IPS DF 19.7 (cell line): Measurements from ENCODE around the gene CXCL8.
"Not testable (repeated sequence)": the region's sequence is repeated elsewhere in the genome, so short reads cannot be mapped to it uniquely, and the experiment has no call there.

Source experiments
- DNase-seq: peaks from one replicate; pipeline ENCODE4 v3.0.0-alpha.2; 2013; ENCODE audit warnings: low read depth, low spot score

Gene CXCL8

DNA sequence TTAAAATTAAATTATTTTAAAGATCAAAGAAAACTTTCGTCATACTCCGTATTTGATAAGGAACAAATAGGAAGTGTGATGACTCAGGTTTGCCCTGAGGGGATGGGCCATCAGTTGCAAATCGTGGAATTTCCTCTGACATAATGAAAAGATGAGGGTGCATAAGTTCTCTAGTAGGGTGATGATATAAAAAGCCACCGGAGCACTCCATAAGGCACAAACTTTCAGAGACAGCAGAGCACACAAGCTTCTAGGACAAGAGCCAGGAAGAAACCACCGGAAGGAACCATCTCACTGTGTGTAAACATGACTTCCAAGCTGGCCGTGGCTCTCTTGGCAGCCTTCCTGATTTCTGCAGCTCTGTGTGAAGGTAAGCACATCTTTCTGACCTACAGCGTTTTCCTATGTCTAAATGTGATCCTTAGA, at the start of gene CXCL8:
Gene CXCL8, plus strand, starts transcription at position 217 of the 426 bp plus-strand sequence. Its CDS starts 90 bp downstream, at position 307.
- no peak for DNase-seq

DNA sequence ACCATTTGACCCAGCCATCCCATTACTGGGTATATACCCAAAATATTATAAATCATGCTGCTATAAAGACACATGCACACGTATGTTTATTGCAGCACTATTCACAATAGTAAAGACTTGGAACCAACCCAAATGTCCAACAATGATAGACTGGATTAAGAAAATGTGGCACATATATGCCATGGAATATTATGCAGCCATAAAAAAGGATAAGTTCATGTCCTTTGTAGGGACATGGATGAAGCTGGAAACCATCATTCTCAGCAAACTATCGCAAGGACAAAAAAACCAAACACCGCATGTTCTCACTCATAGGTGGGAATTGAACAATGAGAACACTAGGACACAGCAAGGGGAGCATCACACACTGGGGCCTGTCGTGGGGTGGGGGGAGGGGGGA, 49.2 kb upstream of the CXCL8 start:
- DNase-seq, result not testable (repeated sequence)

DNA sequence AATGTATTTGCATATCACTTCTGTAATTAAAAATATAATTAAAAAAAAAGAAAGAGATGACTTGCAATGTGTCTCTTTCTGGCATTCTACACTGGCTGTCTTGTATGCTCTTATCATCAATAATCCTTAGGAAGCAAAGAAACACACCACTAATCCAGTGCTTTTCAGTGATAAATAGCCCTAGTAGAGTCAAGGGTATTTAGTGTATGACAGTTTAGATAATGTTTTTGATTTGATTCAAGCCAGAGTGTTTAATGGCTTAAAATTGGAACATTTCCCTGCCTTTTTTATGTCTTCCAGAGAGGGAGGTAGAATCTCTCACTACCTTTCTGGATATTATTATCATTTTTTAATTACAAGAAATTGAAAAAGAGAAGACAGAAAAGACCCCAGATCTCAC, 48.6 kb upstream of the CXCL8 start:
- DNase-seq, result no peak

DNA sequence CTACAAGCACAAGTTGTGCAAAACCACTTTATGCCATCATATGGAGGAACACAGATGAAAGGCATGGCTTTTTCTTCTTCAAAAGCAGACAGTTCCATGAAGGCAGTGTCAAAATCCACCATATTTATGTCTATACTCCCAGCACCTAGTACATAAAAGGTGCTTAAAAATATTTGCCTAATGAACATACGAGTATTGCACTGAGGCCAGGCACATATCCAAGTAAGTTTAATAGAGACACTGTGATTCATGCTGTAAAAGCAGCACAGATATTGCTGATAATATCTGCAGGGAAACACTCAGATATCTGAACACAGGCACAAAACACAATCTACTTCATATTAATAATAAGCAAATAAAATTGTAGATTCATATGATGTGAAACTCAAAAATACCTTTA, 48.1 kb upstream of the CXCL8 start:
- DNase-seq, result no peak

DNA sequence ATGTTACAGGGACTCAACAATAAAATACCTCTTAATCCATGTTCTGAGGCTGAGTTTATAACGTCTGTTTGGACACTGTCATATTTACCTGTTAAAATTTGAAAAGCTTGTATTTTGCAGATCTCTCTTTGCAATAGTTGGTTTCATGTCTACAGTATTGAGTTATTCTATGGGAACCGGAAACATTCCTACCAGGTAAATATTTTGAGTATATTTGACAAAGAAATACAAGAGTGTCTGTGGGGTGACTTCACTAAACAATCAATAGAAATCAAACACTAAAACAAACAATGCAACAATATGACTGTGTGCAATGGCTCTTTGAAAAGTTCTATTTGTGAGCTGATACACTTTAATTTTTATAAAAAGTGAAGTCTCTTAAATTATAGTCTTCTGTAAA, 47.7 kb upstream of the CXCL8 start:
- DNase-seq, result no peak

DNA sequence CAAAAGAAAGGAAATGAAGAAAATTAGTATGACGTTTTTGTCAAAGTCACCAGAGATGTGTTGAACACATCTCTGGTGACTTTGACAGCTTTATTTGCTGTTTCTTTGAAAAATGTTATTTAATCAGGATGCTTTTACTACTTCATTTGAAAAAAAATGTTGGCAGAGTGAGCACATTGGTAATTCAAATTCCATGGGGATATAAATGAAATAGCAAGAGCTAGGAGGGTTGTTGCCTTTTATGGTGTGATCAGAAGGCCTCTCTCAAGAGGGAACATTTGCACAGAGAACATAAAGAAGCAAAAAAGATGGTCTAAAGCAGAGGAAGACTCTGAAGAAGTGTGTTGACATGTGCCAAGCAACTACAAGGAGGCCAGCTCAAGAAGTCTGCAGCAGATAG, 46.6 kb upstream of the CXCL8 start:
- DNase-seq, result no peak

DNA sequence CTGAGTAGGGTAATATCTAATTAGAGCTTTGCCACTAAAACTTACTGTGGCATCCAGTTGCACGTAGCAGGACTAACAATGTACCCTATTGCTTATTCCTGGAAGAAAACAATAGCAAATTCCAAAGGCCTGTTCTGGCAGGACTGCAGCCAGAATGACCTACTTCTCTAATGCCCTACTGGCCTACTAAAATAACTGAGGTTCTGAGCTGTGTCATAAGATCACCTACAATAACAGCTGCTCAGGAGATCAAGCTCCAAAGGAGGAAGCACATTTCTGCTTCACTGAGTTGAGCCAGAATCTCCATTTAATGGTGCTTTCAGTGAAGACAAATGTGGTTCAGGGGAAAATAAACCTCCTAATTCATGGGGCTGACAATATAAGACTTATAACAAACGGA, 42.2 kb upstream of the CXCL8 start:
- DNase-seq, result no peak

DNA sequence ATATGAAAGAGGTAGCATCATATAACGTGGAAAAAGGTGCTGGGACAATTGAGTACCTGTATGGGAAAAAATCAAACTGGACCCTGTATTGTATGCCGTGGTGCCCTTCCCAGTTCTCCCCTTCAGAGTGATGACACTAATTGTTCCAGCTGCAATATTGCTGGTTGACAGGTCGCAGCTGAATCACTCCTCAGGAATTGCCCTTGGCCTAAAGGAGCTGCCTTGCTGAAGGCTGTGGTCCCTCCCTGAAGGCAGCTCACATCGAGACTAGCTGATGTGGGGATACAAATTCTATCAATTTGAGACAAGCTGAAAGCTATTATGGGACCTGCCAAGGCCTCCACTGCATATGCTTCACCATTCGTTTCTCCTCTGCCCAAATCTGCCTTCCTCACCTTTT, 39.3 kb upstream of the CXCL8 start:
- DNase-seq, result no peak

DNA sequence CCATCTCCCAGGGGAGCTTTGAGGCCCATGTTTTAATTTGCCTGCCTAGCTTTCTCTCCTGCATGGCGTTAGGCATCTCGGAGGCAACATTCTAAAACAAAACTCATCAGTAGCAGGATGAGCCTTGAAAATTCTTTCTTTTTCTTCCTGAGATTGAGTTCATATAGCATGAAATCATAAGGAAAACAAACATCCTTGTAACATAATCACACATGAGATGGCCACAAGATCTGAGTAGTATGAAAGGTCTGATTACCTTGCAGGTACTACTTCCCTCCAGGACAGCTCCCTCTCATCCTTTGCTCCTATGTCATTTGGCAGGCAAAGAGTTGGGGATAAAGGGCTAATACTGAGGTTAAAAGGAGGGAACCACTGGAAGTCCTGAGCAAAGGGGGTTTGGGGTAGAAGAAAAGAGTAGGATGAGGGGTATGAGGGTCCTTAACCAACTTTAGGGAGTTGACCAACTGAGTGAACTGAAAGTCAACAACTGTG, 37.5 kb upstream of the CXCL8 start:
- no peak for DNase-seq

DNA sequence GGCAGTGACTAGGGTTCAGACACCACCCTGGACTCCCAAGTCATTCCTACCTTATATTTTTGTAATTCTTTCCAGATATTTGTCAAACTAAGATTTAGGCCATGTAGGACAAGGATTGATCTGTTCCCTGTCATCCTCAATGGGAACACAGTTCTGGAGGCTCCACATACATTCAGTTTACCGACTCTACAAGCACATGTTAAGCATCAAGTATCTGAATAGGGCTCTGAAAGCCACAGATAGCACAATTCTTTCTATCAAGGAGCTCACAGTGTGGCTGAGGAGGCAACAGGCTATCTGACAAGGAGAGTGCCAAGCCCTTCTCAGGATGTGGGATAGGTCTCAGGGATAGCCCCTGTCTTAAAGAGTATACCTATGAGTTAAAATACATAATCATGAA, 37.0 kb upstream of the CXCL8 start:
- DNase-seq, result no peak

DNA sequence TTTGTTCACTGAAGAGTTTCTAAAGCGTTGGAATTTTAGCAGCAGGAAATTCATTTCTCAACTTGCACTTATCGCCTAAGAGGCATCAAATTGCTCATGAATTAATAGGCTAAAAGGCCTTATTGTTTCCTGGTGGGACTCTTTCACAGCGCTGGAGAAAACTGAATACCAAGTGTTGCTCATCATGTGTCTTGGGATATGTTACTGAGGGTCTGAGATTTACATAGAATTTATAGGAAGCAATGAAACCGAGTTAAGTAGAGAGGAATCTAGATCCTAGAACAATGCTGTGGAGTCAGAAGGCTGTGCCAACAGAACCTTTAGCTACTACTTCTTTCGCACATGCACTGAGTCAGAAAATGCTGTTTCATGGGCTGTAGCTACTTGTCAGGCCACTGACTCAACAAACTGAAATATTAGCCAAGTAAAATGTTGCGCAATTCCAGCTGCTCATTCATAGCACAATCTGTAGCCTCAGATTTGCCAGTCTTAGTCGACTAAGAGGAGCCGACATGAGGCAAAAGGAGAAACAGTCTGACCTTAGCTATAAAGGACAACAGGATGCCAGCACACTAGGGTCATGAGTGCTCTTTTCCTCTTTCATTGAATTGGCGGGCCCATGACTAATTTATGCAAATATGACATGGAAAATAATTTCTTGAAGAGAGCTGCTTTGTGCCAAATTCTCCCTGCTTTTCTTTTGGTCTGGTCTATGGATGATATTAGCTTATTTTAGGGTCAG, 35.9 kb upstream of the CXCL8 start:
- no peak for DNase-seq

DNA sequence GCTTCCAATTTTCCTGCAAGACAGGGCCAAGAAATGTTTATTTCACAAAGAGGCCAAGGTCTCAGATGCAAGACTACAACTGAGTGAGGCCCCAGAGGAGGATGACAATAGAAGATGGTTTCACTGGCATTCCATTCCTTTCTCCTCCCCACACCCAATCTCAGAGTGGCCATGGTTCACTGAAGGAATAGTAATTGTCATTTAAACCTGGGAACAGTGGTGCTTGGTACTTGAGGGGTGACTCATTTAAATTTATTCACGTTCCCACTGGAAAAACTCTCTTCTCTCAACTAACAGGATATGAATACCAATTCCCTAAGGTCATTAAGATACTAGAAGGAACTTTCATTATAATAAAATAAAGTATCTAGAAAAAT, 35.3 kb upstream of the CXCL8 start:
- DNase-seq, result peak; percentile 81

DNA sequence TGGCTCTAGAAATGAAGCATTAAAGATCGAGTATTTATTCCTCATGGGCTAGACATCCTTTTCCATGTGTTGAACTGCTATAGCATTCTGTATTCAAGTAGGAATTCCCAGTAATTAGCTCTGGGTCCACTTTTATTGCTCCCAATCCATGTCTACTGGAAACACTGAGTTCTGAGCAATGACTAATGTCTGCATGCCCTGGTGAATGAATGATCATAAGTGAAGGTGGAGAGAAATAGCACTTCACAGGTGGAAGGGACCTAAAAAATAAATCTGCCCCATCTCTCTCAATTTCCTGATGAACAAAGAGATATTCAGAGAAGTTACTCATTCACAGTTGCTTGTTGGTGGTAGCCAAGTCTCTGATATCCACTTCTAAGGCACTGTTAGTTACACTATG, 34.6 kb upstream of the CXCL8 start:
- no peak for DNase-seq

DNA sequence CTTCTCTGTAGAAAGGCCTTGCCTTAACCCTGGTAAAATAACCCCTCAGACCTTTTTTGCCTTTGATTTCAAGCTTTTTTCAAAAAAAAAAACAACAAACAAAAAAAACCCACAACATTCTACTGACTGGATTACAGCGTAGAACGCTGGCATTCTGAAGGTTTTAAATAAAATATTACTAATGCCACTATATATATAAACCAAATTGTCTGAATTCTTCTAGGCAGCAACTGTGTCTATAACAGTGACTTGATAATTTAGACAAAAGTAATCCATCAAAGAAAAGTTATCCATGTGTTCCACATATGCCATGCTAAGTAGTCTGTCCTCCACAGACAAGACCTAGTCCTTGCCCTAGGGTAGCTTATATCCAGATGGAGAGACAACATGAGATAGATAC, 33.6 kb upstream of the CXCL8 start:
- DNase-seq, result no peak

DNA sequence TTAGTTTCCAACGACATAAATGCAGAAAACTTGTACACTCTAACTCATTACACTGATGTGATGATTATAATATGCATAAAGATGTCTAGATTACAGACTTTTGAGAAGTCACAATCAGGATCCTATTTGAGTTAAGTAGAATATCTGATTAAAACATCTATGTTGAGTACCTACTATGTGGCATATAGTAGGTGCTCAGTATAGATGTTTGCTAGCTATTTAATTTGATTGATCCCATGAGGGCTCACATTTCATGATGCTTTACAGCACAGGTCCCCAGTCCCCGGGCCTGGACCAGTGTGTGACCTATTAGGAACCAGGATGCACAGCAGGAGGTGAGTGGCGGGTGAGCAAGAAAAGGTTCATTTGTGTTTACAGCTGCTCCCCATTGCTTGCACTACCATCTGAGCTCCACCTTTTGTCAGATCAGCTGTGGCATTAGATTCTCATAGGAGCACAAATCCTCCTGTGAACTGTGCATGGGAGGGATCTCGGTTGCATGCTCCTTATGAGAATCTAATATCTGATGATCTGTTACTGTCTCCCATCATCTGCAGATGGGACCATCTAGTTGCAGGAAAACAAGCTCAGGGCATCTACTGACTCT, 33.0 kb upstream of the CXCL8 start:
- no peak for DNase-seq

DNA sequence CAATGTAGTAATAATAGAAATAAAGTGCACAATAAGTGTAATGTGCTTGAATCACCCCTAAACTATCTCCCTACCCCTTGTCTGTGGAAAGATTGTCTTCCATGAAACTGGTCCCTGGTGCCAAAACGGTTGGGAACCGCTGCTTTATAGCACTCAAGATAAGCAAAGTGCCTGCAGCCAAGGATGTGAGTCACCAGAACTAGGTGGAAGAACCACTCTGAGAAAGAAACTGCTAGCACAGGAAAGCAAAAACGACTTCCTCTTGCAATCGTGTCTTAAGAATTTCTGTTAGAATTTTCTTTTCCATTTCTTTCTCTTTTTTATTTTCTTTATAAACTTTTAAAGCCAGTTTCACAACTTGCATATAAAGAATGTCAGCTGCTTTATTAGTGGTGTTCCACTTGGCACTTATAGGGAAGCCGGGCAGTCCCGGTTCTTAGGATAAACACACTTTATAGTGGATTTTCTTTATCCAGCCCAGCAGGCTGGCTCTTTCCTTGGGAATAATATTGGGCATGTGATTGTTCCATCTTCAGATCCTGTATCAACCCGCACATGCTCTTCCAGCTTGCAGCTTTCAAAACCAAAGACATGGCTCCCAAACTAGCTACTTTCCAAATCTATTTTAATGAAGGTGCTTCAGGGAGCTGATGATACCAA, 32.3 kb upstream of the CXCL8 start:
- no peak for DNase-seq

DNA sequence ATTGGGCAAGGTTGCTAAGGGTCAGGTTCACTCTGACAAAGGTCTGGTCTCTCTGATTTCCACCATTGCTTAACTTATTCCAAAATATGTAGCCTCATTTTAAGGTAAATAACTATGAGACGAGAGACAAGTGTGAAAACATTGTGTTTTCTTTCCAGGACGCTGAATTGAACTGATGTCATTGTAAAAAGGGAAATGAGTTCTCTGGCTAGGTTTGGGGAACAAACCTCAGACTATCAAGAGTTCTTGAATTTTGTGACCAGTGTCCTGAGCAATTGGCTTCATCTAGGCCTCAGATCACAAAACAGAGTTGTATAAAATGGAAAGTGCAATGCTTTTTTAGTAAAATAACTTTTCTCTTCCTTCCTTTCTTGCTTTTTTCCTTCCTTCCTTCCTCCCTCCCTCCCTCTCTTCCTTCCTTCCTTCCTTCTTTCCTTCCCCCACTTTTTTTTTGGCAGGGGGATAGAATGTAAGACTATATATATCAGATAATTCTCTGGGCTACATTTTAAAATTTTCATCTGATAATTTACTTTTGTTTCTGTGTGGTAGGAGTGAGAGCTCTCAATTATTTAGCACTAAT, 30.8 kb upstream of the CXCL8 start:
- no peak for DNase-seq

DNA sequence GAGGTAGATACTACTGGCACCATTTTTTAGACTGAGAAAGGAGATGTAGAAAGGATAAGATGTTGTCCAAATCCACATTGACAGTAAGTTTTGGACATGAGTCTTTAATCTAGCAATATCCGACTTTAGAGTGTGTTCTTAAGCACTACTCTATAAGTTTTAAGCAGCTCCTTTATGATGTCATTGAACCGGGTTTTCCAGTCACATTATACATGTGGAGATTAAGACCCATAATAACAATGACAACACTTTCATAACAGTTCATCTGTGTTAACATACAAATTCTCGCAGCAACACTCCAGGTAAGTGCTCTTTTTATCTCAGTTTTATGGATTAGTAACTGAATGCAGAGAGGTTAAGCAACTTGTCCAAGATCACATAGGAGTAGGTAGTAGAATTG, 30.3 kb upstream of the CXCL8 start:
- DNase-seq, result no peak

DNA sequence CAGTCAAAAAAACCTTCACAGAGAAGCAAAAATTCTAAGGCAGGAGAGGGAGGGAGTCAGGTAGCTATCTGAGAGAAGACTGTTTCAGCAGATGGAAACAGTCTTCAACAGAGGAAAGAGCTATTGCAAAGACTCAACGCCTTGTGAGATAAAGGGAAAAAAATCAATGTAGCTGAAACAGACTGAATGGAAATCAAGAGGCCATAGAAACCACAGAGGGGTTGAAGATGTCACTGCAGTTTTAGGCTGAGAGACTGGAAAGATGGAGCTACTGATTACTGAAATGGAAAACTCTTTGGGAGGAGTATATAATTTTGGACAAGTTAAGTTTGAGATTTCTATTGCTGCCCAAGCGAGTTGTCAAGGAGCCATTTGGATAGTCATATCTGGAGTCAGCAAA, 28.4 kb upstream of the CXCL8 start:
- DNase-seq, result no peak

DNA sequence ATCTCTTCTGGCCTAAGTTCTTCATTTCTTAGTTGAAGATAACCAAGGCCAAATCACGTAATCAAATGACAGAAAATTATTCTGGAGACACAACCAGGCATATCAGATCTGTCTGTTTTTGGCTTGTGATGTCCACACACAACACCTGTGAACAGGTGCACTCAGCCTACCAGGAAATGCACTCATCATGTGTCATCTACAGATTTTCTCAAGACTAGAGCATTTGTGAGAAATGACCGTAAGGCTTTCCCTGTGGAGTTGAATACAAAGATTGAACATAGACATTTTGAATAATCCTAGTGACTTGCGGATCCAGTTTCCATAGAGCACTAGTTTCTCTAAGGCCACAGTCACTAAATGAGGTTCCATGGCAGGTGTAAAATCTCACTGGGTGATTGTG, 26.7 kb upstream of the CXCL8 start:
- no peak for DNase-seq

DNA sequence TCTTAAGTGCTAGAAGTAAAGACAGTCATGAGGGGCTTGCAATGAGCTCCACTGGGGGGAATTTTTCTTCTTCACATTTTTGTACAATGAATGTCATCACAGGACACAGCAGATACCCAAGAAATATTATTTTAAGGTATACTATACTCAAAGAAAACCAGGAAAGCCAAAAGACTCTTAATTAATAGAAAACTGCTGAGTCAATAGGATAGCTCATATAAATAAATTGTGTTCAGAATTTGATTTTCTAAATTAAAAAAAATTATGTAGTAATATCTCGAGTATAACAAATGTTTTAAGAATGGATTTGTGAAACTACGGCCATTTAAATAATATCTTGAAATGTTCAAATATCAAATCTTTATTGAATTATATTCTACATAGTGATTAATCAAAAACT, 25.7 kb upstream of the CXCL8 start:
- DNase-seq, result no peak

DNA sequence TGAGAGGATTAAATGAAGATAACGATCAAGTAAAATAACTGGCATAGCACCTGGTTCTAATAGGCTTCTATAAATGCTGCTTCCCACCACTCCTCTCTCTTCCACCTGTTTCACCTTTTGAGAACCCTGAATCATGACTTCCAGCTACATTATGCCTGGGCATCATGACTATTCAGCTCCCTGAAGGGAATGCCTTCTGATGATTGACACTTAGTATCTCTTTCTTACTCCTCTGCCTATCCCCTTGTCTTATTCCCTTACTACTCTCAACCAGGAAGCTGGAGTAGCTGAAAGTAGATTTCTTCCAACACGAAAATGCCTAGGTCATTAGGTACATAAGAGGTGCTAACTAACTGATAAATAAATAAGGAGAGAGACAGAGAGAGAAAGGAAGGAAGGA, 24.7 kb upstream of the CXCL8 start:
- no peak for DNase-seq
